ENCODE data around the gene SERPINA10. TPM values are rescaled to one million over a fixed set of nuclear protein-coding genes. Genes with fewer than 3 reads are reported as not detected.

SERPINA10 gene
- polyA plus RNA-seq, 1 of the 3 experiments (the other 2 are of a cell fraction): not detected

DNA sequence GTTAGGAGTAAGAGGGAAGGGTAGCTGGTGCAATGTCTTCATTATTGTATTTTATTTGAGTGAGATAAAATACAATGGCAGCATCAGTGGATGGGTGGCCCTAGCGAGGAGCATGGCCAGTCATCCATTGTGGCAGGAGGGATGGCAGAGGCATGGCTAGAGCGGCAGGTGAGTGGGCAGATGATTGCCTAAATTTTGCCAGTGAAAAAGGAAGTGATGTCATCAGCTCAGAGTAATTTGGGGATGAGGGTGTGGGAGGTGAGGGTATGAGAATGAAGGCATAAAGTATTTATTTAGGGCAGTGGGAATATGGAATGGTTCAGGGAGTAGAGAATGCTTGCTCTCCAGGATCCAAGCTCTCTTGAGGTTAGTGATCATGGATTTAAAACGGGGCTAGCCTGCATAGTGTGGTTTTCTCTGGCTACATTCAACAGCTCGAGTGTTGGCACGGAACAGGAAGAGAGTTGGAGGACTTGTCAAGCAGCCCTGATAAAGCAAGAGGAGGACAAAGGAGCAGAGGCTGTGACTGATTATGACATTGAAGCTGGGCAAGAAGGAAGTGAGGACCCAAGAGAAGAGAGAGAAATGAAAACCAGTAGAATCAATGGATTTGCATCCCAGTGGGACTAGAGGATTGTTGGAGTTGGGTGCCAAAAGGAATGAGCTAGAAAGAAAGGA is 48.7 kb upstream of the SERPINA10 start:
- CTCF ChIA-PET: no interaction called here
- WGBS (ENCODE audit: low lambda C conversion rate): 30% methylated on average over 5 of the region's 5 CpGs

More for the DNA sequence above, 48.7 kb upstream of the SERPINA10 start:
- TF ChIP-seq, protein P1, sequence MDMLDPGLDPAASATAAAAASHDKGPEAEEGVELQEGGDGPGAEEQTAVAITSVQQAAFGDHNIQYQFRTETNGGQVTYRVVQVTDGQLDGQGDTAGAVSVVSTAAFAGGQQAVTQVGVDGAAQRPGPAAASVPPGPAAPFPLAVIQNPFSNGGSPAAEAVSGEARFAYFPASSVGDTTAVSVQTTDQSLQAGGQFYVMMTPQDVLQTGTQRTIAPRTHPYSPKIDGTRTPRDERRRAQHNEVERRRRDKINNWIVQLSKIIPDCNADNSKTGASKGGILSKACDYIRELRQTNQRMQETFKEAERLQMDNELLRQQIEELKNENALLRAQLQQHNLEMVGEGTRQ (IDR thresholded peaks at IDR 0.05; ENCODE audit: borderline replicate concordance, low read depth, low read length): no peak
- no peak for TF ChIP-seq GABPA (IDR thresholded peaks at IDR 0.05; ENCODE audit: low read depth)
- no peak for TF ChIP-seq FOXM1 (IDR thresholded peaks at IDR 0.05; ENCODE audit: low read depth)
- no peak for TF ChIP-seq FOXJ3 (CRISPR knock-in tag; IDR thresholded peaks at IDR 0.05)
- TF ChIP-seq FOSL2 (IDR thresholded peaks at IDR 0.05; ENCODE audit: borderline replicate concordance, low read depth): no peak
- no peak for TF ChIP-seq MXI1 (IDR thresholded peaks at IDR 0.05; ENCODE audit: low read depth, low read length)
- TF ChIP-seq JUND (IDR thresholded peaks at IDR 0.05): no peak
- TF ChIP-seq, protein P2, sequence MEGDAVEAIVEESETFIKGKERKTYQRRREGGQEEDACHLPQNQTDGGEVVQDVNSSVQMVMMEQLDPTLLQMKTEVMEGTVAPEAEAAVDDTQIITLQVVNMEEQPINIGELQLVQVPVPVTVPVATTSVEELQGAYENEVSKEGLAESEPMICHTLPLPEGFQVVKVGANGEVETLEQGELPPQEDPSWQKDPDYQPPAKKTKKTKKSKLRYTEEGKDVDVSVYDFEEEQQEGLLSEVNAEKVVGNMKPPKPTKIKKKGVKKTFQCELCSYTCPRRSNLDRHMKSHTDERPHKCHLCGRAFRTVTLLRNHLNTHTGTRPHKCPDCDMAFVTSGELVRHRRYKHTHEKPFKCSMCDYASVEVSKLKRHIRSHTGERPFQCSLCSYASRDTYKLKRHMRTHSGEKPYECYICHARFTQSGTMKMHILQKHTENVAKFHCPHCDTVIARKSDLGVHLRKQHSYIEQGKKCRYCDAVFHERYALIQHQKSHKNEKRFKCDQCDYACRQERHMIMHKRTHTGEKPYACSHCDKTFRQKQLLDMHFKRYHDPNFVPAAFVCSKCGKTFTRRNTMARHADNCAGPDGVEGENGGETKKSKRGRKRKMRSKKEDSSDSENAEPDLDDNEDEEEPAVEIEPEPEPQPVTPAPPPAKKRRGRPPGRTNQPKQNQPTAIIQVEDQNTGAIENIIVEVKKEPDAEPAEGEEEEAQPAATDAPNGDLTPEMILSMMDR (IDR thresholded peaks at IDR 0.05): no peak
- TF ChIP-seq, protein P3, sequence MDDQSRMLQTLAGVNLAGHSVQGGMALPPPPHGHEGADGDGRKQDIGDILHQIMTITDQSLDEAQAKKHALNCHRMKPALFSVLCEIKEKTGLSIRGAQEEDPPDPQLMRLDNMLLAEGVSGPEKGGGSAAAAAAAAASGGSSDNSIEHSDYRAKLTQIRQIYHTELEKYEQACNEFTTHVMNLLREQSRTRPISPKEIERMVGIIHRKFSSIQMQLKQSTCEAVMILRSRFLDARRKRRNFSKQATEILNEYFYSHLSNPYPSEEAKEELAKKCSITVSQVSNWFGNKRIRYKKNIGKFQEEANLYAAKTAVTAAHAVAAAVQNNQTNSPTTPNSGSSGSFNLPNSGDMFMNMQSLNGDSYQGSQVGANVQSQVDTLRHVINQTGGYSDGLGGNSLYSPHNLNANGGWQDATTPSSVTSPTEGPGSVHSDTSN (IDR thresholded peaks at IDR 0.05): no peak
- no peak for TF ChIP-seq EZH2phosphoT487 (IDR thresholded peaks at IDR 0.05; ENCODE audit: borderline replicate concordance, low read depth)
- no peak for TF ChIP-seq TCF12 (IDR thresholded peaks at IDR 0.05)
- no peak for TF ChIP-seq SIN3A (IDR thresholded peaks at IDR 0.05; ENCODE audit: borderline replicate concordance, low read depth, low read length)
- no peak for TF ChIP-seq POLR2AphosphoS5 (IDR thresholded peaks at IDR 0.05; ENCODE audit: low read depth, low read length)
- TF ChIP-seq NRF1 (IDR thresholded peaks at IDR 0.05; ENCODE audit: low read depth, low read length): no peak
- no peak for TF ChIP-seq CHD2 (IDR thresholded peaks at IDR 0.05; ENCODE audit: low read length, partially characterized antibody)
- no peak for TF ChIP-seq ZBTB33 (IDR thresholded peaks at IDR 0.05; ENCODE audit: borderline replicate concordance, low read depth)
- TF ChIP-seq MEF2A (IDR thresholded peaks at IDR 0.05; ENCODE audit: borderline replicate concordance, low read depth): no peak
- TF ChIP-seq, protein P4, sequence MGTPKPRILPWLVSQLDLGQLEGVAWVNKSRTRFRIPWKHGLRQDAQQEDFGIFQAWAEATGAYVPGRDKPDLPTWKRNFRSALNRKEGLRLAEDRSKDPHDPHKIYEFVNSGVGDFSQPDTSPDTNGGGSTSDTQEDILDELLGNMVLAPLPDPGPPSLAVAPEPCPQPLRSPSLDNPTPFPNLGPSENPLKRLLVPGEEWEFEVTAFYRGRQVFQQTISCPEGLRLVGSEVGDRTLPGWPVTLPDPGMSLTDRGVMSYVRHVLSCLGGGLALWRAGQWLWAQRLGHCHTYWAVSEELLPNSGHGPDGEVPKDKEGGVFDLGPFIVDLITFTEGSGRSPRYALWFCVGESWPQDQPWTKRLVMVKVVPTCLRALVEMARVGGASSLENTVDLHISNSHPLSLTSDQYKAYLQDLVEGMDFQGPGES (IDR thresholded peaks at IDR 0.05; ENCODE audit: low read depth, low read length): no peak
- no peak for TF ChIP-seq EP300 (IDR thresholded peaks at IDR 0.05; ENCODE audit: borderline replicate concordance in 1 of 2, low read depth in 1 of 2, low read length in 1 of 2)
- no peak for TF ChIP-seq RFX5 (IDR thresholded peaks at IDR 0.05; ENCODE audit: low read length)
- no peaks in the 10 kb centered on the region for H3K36me3 ChIP-seq (replicated peaks in 1 of 2; ENCODE audit: control insufficient read depth in 1 of 2, insufficient read depth in 2 of 2, low read length in 1 of 2)
- H3K4me1 ChIP-seq (ENCODE audit: control insufficient read depth in 1 of 2, insufficient read depth in 2 of 2, low read depth in 1 of 2, low read length in 1 of 2): peaks cover 0 to 20% of the 10 kb centered on the region in 2 experiments; a peak in 3 of 4 replicates
- POLR2A ChIA-PET: no interaction called here
- peak overlapping the region; percentile 47; the same call in 1 of the 2 replicates for H2AFZ ChIP-seq (ENCODE audit: low read depth)
- H3K79me2 ChIP-seq (ENCODE audit: insufficient read depth): no peaks in the 10 kb centered on the region
- H3K27me3 ChIP-seq (ENCODE audit: insufficient read depth): no peaks in the 10 kb centered on the region
- no peaks in the 10 kb centered on the region for H3K9me3 ChIP-seq
- peaks cover 12% of the 10 kb centered on the region for H3F3A ChIP-seq (replicated peaks; ENCODE audit: insufficient read depth)
- no peaks in the 10 kb centered on the region for H3K9me2 ChIP-seq
- no peaks in the 10 kb centered on the region for H4K20me1 ChIP-seq (ENCODE audit: insufficient read depth)
- peak overlapping the region; percentile 70 for H3K4me2 ChIP-seq
- DNase-seq: no peak
- H3K9ac ChIP-seq: no peak overlapping the region
- no peak overlapping the region for H3K4me3 ChIP-seq (ENCODE audit: low read depth in 2 of 2, low read length in 1 of 2)
- peak overlapping the region in 1 of 2 experiments; percentile 84; a peak in 2 of 4 replicates for H3K27ac ChIP-seq (ENCODE audit: low read depth in 2 of 2, low read length in 1 of 2)

Data from SK-N-SH (cell line).